ENCODE results near the gene KDM2B.

DNA sequence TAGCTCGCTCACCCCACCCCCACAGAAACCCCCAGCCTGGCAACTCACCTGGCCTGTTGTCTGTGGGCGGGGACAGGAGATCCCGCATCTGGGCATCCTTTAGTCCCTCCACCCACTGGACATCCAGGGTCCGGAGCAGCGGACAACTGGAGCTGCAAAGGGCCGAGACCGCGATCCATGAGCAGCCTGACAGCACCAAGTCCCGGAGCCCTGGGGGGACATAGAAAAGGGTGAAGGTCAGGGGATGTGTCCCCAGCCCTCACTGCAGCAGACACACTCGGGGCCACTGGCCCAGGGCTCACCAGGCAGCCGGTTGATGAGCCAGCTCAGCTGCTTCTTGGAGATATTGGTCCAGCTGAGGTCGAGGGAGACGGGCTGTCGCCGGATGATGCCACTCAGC is 140.1 kb downstream of the KDM2B start:
- no peak for TF ChIP-seq CTCF (IDR thresholded peaks at IDR 0.05; ENCODE audit: low read length)
- TF ChIP-seq EZH2 (IDR thresholded peaks at IDR 0.05; ENCODE audit: borderline replicate concordance, low read length), result no peak
